H1 (cell line): ENCODE measurements around the gene TMA7B. TPM values are rescaled to one million over a fixed set of nuclear protein-coding genes. Genes with fewer than 3 reads are reported as not detected.

Experiments used
- CTCF ChIA-PET: fragments of 300-600 bp; sonication (Branson Sonifier 250); formaldehyde crosslinking; loops from one replicate; lab custom pipeline; 2021; ENCODE audit not compliant: partially characterized antibody; lab: Charles Lee
- POLR2A ChIA-PET: fragments of 300-600 bp; sonication (Branson Sonifier 250); formaldehyde crosslinking; loops from one replicate; lab custom pipeline; 2021; ENCODE audit warnings: inconsistent platforms; ENCODE audit not compliant: partially characterized antibody; lab: Charles Lee
- DNase-seq, 2 experiments: peaks; one replicate each; pipeline versions ENCODE4 v3.0.0 to v3.0.0-alpha.2; 2010 to 2022; ENCODE audit warnings: low spot score in 2 of 2, low read depth in 1 of 2, mixed read lengths in 1 of 2
- FAIRE-seq: peaks from 2 replicates; lab custom pipeline; 2011; peaks lifted over from hg19 to GRCh38; lab: Jason Lieb, UNC
- H2AFZ ChIP-seq: 2 replicates; pipeline ENCODE4 v1.8.1; 2012; ENCODE audit warnings: low read length, inconsistent platforms
- H2AK5ac ChIP-seq: 2 replicates; pipeline ENCODE4 v1.6.1; 2013; ENCODE audit warnings: low read depth, low read length
- H2BK120ac ChIP-seq: replicated peaks from 2 replicates; pipeline ENCODE3; 2013; ENCODE audit warnings: low read depth, low read length, inconsistent platforms
- H2BK12ac ChIP-seq: 2 replicates; pipeline ENCODE4 v1.6.1; 2013; ENCODE audit warnings: low read depth, low read length
- H2BK15ac ChIP-seq: 2 replicates; pipeline ENCODE4 v1.6.1; 2013; ENCODE audit warnings: low read length
- H2BK20ac ChIP-seq: 2 replicates; pipeline ENCODE4 v1.6.1; 2013; ENCODE audit warnings: low read length
- H2BK5ac ChIP-seq: 2 replicates; pipeline ENCODE4 v1.6.1; 2013; ENCODE audit warnings: low read depth, low read length
- H3K14ac ChIP-seq: 2 replicates; pipeline ENCODE4 v1.6.1; 2013; ENCODE audit warnings: inconsistent platforms; ENCODE audit not compliant: insufficient read length
- H3K18ac ChIP-seq: 2 replicates; pipeline ENCODE4 v1.6.1; 2013; ENCODE audit warnings: low read length; ENCODE audit errors: extremely low read depth
- H3K23ac ChIP-seq: 2 replicates; pipeline ENCODE4 v1.6.1; 2013; ENCODE audit warnings: inconsistent platforms; ENCODE audit not compliant: insufficient read length
- H3K23me2 ChIP-seq: 2 replicates; pipeline ENCODE4 v1.6.1; 2013; ENCODE audit warnings: low read depth, low read length
- H3K27ac ChIP-seq: 2 replicates; pipeline ENCODE4 v1.6.1; 2011; ENCODE audit warnings: low read depth, low read length, inconsistent platforms
- H3K27me3 ChIP-seq, 4 experiments: replicated peaks in 1 of 4; 1 replicate in 1 of 4; 2 replicates in 3 of 4; pipeline versions ENCODE4 v1.6.1 to v1.8.1; 2011 to 2013; ENCODE audit warnings: low read length in 3 of 4, mild to moderate bottlenecking in 3 of 4, inconsistent platforms in 2 of 4, mixed read lengths in 2 of 4, moderate library complexity in 1 of 4; ENCODE audit not compliant: control insufficient read depth in 3 of 4, insufficient read depth in 3 of 4; ENCODE audit errors: extremely low read depth in 1 of 4
- H3K36me3 ChIP-seq, 4 experiments: 2 replicates each; pipeline versions ENCODE4 v1.6.1 to v1.8.1; 2011 to 2013; ENCODE audit warnings: mild to moderate bottlenecking in 4 of 4, low read length in 3 of 4, moderate library complexity in 2 of 4, control low read depth in 1 of 4, inconsistent platforms in 1 of 4; ENCODE audit not compliant: insufficient read depth in 4 of 4, control insufficient read depth in 2 of 4
- H3K4ac ChIP-seq: replicated peaks from 2 replicates; pipeline ENCODE3; 2013; ENCODE audit warnings: low read length, low read depth, mixed read lengths, inconsistent platforms; ENCODE audit not compliant: insufficient read length
- H3K4me1 ChIP-seq, 4 experiments: replicated peaks in 1 of 4; 1 replicate in 1 of 4; 2 replicates in 3 of 4; pipeline versions ENCODE4 v1.6.1 to v1.8.1; 2011 to 2013; ENCODE audit warnings: low read length in 3 of 4, inconsistent platforms in 2 of 4, mixed read lengths in 1 of 4; ENCODE audit not compliant: insufficient read depth in 4 of 4, control insufficient read depth in 3 of 4
- H3K4me2 ChIP-seq, 2 experiments: 2 replicates each; pipeline versions ENCODE4 v1.6.1 to v1.8.1; 2011 to 2013; ENCODE audit warnings: low read depth in 2 of 2, low read length in 2 of 2, control low read depth in 1 of 2, inconsistent platforms in 1 of 2, mild to moderate bottlenecking in 1 of 2; ENCODE audit not compliant: insufficient read depth in 1 of 2
- H3K4me3 ChIP-seq, 4 experiments: fragments of 200-600, 300-600 bp in 1 of 4; sonication (generic), shearing (Covaris generic), sonication (Bioruptor Twin) in 1 of 4; 2 replicates each; pipeline versions ENCODE4 v1.5.1 to v1.8.1; 2011 to 2016; ENCODE audit warnings: low read length in 4 of 4, low read depth in 3 of 4, control low read depth in 2 of 4, inconsistent platforms in 2 of 4, mild to moderate bottlenecking in 2 of 4, mixed read lengths in 1 of 4, moderate library complexity in 1 of 4; ENCODE audit not compliant: insufficient read depth in 2 of 4; ENCODE audit errors: extremely low read depth in 1 of 4
- H3K56ac ChIP-seq: replicated peaks from 2 replicates; pipeline ENCODE3; 2013; ENCODE audit warnings: low read depth, mild to moderate bottlenecking, mixed read lengths, low read length, inconsistent platforms; ENCODE audit not compliant: insufficient read length
- H3K79me1 ChIP-seq: 2 replicates; pipeline ENCODE4 v1.6.1; 2013; ENCODE audit warnings: low read depth, low read length, control low read depth
- H3K79me2 ChIP-seq, 2 experiments: 2 replicates each; pipeline versions ENCODE4 v1.6.1 to v1.8.1; 2012 to 2013; ENCODE audit warnings: low read length in 2 of 2, mild to moderate bottlenecking in 2 of 2, inconsistent platforms in 1 of 2; ENCODE audit not compliant: insufficient read depth in 2 of 2, control insufficient read depth in 1 of 2
- H3K9ac ChIP-seq, 4 experiments: replicated peaks in 1 of 4; 1 replicate in 1 of 4; 2 replicates in 3 of 4; pipeline versions ENCODE4 v1.6.1 to v1.8.1; 2011 to 2013; ENCODE audit warnings: low read depth in 3 of 4, low read length in 3 of 4, control low read depth in 2 of 4, mild to moderate bottlenecking in 2 of 4, moderate library complexity in 2 of 4, inconsistent platforms in 1 of 4; ENCODE audit errors: extremely low read depth in 1 of 4
- H3K9me3 ChIP-seq, 2 experiments: 2 replicates each; pipeline versions ENCODE4 v1.6.1 to v1.8.1; 2012 to 2013; ENCODE audit warnings: mild to moderate bottlenecking in 2 of 2, moderate library complexity in 2 of 2, control low read depth in 1 of 2, inconsistent platforms in 1 of 2, low read depth in 1 of 2, low read length in 1 of 2, mixed read lengths in 1 of 2; ENCODE audit not compliant: insufficient read depth in 2 of 2
- H4K20me1 ChIP-seq, 2 experiments: replicated peaks in 1 of 2; 2 replicates each; pipeline versions ENCODE3 to v1.8.1; 2011 to 2013; ENCODE audit warnings: inconsistent platforms in 2 of 2, low read length in 2 of 2, mild to moderate bottlenecking in 1 of 2; ENCODE audit not compliant: insufficient read depth in 2 of 2, control insufficient read depth in 1 of 2
- H4K5ac ChIP-seq: 2 replicates; pipeline ENCODE4 v1.6.1; 2013; ENCODE audit warnings: low read length, low read depth, mixed read lengths, inconsistent platforms; ENCODE audit not compliant: insufficient read length
- H4K8ac ChIP-seq: 2 replicates; pipeline ENCODE4 v1.8.0; 2013; ENCODE audit warnings: mild to moderate bottlenecking, moderate library complexity, low read length, inconsistent platforms; ENCODE audit not compliant: insufficient read depth; ENCODE audit errors: extremely low read depth
- H4K91ac ChIP-seq: replicated peaks from 2 replicates; pipeline ENCODE3; 2013; ENCODE audit warnings: low read length, mixed read lengths, inconsistent platforms; ENCODE audit not compliant: insufficient read length
- BCL11A ChIP-seq, 2 experiments: IDR thresholded peaks; one replicate each; pipeline ENCODE4 v1.6.1; 2011; ENCODE audit warnings: low read depth in 2 of 2, low read length in 2 of 2, mild to moderate bottlenecking in 2 of 2
- BRCA1 ChIP-seq: IDR thresholded peaks from 2 replicates; pipeline ENCODE4 v1.6.1; 2012; ENCODE audit warnings: low read depth, low read length, improper control_type of control experiment
- CREB1 ChIP-seq: IDR thresholded peaks from 2 replicates; pipeline ENCODE4 v1.6.1; 2012; ENCODE audit warnings: inconsistent platforms
- EP300 ChIP-seq, 2 experiments: IDR thresholded peaks; 1 replicate in 1 of 2; 2 replicates in 1 of 2; pipeline ENCODE4 v1.6.1; 2011 to 2012; ENCODE audit warnings: low read depth in 2 of 2, low read length in 2 of 2, mild to moderate bottlenecking in 2 of 2, borderline replicate concordance in 1 of 2, inconsistent platforms in 1 of 2, moderate library complexity in 1 of 2
- PHF8 ChIP-seq: fragments of 200-600 bp; sonication (generic); conservative IDR thresholded peaks from 2 replicates; pipeline ENCODE4 v1.7.1; 2012; ENCODE audit warnings: low read depth, mild to moderate bottlenecking, inconsistent platforms, low read length, moderate library complexity
- POLR2A ChIP-seq, 2 experiments: IDR thresholded peaks; 1 replicate in 1 of 2; 2 replicates in 1 of 2; pipeline ENCODE4 v1.6.1; 2011; ENCODE audit warnings: low read depth in 2 of 2, low read length in 2 of 2, mild to moderate bottlenecking in 2 of 2; ENCODE audit errors: control extremely low read depth in 1 of 2
- POLR2AphosphoS5 ChIP-seq: IDR thresholded peaks from 2 replicates; pipeline ENCODE4 v1.6.1; 2011; ENCODE audit warnings: low read depth, low read length
- TAF1 ChIP-seq: IDR thresholded peaks from 2 replicates; pipeline ENCODE4 v1.6.1; 2011; ENCODE audit warnings: mild to moderate bottlenecking, low read depth, low read length
- WGBS, 2 experiments: shearing (Covaris generic) in 1 of 2; methylation state at CpG; one replicate each; pipeline versions ENCODE4 v1.1.6 to v1.1.7; 2013 to 2015; ENCODE audit warnings: low lambda C conversion rate in 2 of 2, mixed read lengths in 2 of 2, inconsistent platforms in 1 of 2, low coverage in 1 of 2, missing lambda C conversion rate in 1 of 2; ENCODE audit not compliant: insufficient replicate concordance in 2 of 2, insufficient coverage in 1 of 2, insufficient read length in 1 of 2; ENCODE audit errors: extremely low coverage in 1 of 2, missing lambda C conversion rate in 1 of 2; 5-methylcytosine and 5-hydroxymethylcytosine counted together
- polyA plus RNA-seq, 7 experiments: library from polyadenylated mRNA; depleted of rRNA in 3 of 7; stranded (reverse) in 5 of 7; unstranded in 2 of 7; fragments of >200 nt in 5 of 7; fragments of 200-250 nt in 2 of 7; gene quantifications; 1 replicate in 5 of 7; 2 replicates in 1 of 7; 4 replicates in 1 of 7; pipeline versions ENCODE4 v1.2.1 to v1.2.3, GENCODE V29; 2011 to 2013; ENCODE audit warnings: missing spikeins in 2 of 7, mixed read lengths in 2 of 7
- total RNA-seq: library from RNA; stranded (reverse); fragmentation: NEBNext Ultra II Directional; extraction: Animal tissue kit (Norgen Biotek cat#: 25700); gene quantifications from 2 replicates; pipeline ENCODE4 v1.2.1, GENCODE V29; 2021

TMA7B gene
- total and polyA plus RNA-seq, 2 of the 8 experiments (the other 6 are each of a cell fraction or from before 2014, with no cell fraction given): not detected

DNA sequence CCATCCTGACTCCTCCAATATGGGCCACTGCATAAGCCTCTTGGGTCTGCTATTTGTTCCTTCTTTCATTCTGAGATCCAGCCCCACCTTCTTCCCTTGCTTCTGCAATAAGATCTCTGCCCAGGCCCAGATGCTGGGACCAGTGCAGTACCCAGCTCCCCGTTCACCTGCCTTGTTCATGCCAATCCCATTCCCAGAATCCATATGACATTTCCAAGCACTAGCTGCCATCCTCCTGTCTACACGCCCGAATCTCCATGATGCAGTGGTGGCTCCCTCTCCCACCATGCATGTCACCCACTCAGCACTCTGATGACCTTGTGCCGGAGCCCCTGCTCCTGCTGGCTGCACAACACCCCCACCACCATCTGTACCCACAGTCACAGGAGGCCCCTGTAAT, 23.1 kb downstream of the TMA7B start:
- no peak overlapping the region for H2BK12ac ChIP-seq
- H3K4ac ChIP-seq: no peak overlapping the region
- H3K9me3 ChIP-seq: no peaks in the 10 kb centered on the region
- WGBS, 2 experiments: 86% methylated on average over 4 of the region's 4 CpGs; no CpG with 5 or more reads in 1 of the 2 experiments
- peaks cover 2% of the 10 kb centered on the region; the same call in 1 of the 2 replicates for H3K23me2 ChIP-seq
- H4K91ac ChIP-seq: no peak overlapping the region
- H2BK15ac ChIP-seq: no peak overlapping the region
- H2BK5ac ChIP-seq: no peak overlapping the region
- no peak overlapping the region for H2BK20ac ChIP-seq
- H2AFZ ChIP-seq: no peak overlapping the region
- FAIRE-seq: no peak
- H3K27ac ChIP-seq: no peak overlapping the region
- no peaks in the 10 kb centered on the region for H3K79me2 ChIP-seq
- H3K9ac ChIP-seq: no peak overlapping the region
- ChIA-PET CTCF (interaction anchor here (0.8 to 2.1 kb wide), 6 partner anchors 11 to 468 kb away, joined by 3 to 13 read pairs (median 6); no protein-coding TSS in a partner anchor), POLR2A (interaction anchor here (1.2 kb wide), 2 partner anchors 18 to 20 kb away, joined by 3 to 5 read pairs; no protein-coding TSS in a partner anchor)
- no peak overlapping the region for H3K18ac ChIP-seq
- H3K79me1 ChIP-seq: no peaks in the 10 kb centered on the region
- H3K27me3 ChIP-seq: peaks cover 0 to 3% (median 0%) of the 10 kb centered on the region in 4 experiments; a peak in 2 of 7 replicates
- no peak overlapping the region for H3K56ac ChIP-seq
- no peak overlapping the region for H3K14ac ChIP-seq
- H2BK120ac ChIP-seq: no peak overlapping the region
- no peak overlapping the region for H3K4me3 ChIP-seq
- no peak overlapping the region for H4K5ac ChIP-seq
- H2AK5ac ChIP-seq: no peak overlapping the region
- TF ChIP-seq CREB1 (no peak), POLR2A (IDR thresholded peaks at IDR 0.05; ENCODE audit: control extremely low read depth in 1 of 2, low read depth in 2 of 2, low read length in 2 of 2) (no peak), POLR2AphosphoS5 (no peak), TAF1 (no peak), BCL11A (IDR thresholded peaks at IDR 0.05; ENCODE audit: low read depth in 2 of 2, low read length in 2 of 2) (no peak), PHF8 (no peak), EP300 (IDR thresholded peaks at IDR 0.05; ENCODE audit: borderline replicate concordance in 1 of 2, low read depth in 2 of 2, low read length in 2 of 2) (no peak), BRCA1 (no peak)
- DNase-seq: no peak
- no peak overlapping the region for H3K23ac ChIP-seq
- no peaks in the 10 kb centered on the region for H3K36me3 ChIP-seq
- H3K4me2 ChIP-seq: no peak overlapping the region
- H4K8ac ChIP-seq: no peak overlapping the region
- no peaks in the 10 kb centered on the region for H4K20me1 ChIP-seq
- H3K4me1 ChIP-seq: no peaks in the 10 kb centered on the region
